ENCODE measurements around the gene BLTP1.

- no peak for TF ChIP-seq CTCF (IDR thresholded peaks at IDR 0.05; ENCODE audit: insufficient read depth, low read length, poor library complexity, severe bottlenecking)
- no peak for TF ChIP-seq EZH2phosphoT487 (conservative IDR thresholded peaks at IDR 0.05; ENCODE audit: low read length)
Observed at GRCh38 chr4:122140834-122141233, 11.3 kb upstream of the BLTP1 start.

Measured in SU-DHL-6 (cell line).